Measurements from ENCODE around the gene UGT1A7. TPM values are rescaled to one million over a fixed set of nuclear protein-coding genes. Genes with fewer than 3 reads are reported as not detected.

UGT1A7 gene
- total and polyA plus RNA-seq, 2 donors from 2014 or later = 0.35 to 1.3 TPM

GRCh38 chr2:233820774-233821105, 139.0 kb downstream of the UGT1A7 start:
- no peak for TF ChIP-seq CTCF (IDR thresholded peaks at IDR 0.05; ENCODE audit: borderline replicate concordance, extremely low read depth, insufficient read depth)
- no peak for FAIRE-seq

DNA sequence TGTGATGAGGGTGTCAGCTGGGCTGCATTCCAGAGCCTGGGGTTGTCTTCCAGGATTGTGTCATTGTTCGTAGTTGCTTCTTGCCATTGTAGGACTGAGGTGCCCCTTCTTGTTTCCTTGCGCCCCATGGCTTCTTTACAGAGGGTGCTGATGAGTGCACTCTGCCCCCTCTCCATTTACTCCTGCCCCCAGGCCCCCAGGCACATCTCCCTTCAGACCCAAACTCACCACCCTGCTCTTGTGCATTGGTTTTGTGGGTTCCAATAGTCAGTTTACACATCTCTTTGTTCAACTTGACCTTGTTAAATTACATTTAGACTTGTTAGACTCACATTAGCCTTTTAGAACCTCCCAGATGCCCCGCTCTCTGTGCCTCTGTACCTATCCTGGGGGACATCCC, 139.5 kb downstream of the UGT1A7 start:
- TF ChIP-seq CTCF (IDR thresholded peaks at IDR 0.05; ENCODE audit: borderline replicate concordance, extremely low read depth, insufficient read depth) = no peak
- intact Hi-C loops (cut with DNase I) = no loop called here

More at GRCh38 chr2:233820774-233821105, 139.0 kb downstream of the UGT1A7 start:
- intact Hi-C loops (cut with DNase I) = no loop called here
- H3K9ac ChIP-seq (ENCODE audit: low read length in 3 of 3) = no peak overlapping the region
- no peak overlapping the region for H3K4me3 ChIP-seq (ENCODE audit: low read length in 3 of 3)
- no peaks in the 10 kb centered on the region for H3K9me3 ChIP-seq (ENCODE audit: control insufficient read depth in 2 of 3, insufficient read depth in 1 of 3, low read length in 3 of 3)
- H3K4me1 ChIP-seq (ENCODE audit: control insufficient read depth in 2 of 3, insufficient read depth in 2 of 3, low read depth in 1 of 3, low read length in 3 of 3) = no peaks in the 10 kb centered on the region
- peak in 1 of 5 donors; percentile 33 for DNase-seq
- H3K27me3 ChIP-seq (ENCODE audit: control insufficient read depth, insufficient read depth, low read length) = no peaks in the 10 kb centered on the region
- H3K36me3 ChIP-seq (ENCODE audit: control insufficient read depth in 2 of 3, insufficient read depth in 3 of 3, low read length in 3 of 3) = no peaks in the 10 kb centered on the region
- no peak overlapping the region for H3K27ac ChIP-seq (ENCODE audit: low read depth in 2 of 2, low read length in 2 of 2)

GRCh38 chr2:233821709-233822100, 140.0 kb downstream of the UGT1A7 start:
- TF ChIP-seq CTCF (IDR thresholded peaks at IDR 0.05; ENCODE audit: borderline replicate concordance, extremely low read depth, insufficient read depth) = no peak
- intact Hi-C loops (cut with DNase I) = no loop called here
- Histone ChIP-seq H3K9me3 (ENCODE audit: control insufficient read depth in 2 of 3, insufficient read depth in 1 of 3, low read length in 3 of 3) (no peaks in the 10 kb centered on the region), H3K9ac (ENCODE audit: low read length in 3 of 3) (no peak overlapping the region), H3K36me3 (ENCODE audit: control insufficient read depth in 2 of 3, insufficient read depth in 3 of 3, low read length in 3 of 3) (no peaks in the 10 kb centered on the region), H3K27ac (ENCODE audit: low read depth in 2 of 2, low read length in 2 of 2) (no peak overlapping the region), H3K27me3 (ENCODE audit: control insufficient read depth, insufficient read depth, low read length) (no peaks in the 10 kb centered on the region), H3K4me1 (ENCODE audit: control insufficient read depth in 2 of 3, insufficient read depth in 2 of 3, low read depth in 1 of 3, low read length in 3 of 3) (no peaks in the 10 kb centered on the region), H3K4me3 (ENCODE audit: low read length in 3 of 3) (no peak overlapping the region)
- no peak for DNase-seq
- no peak for FAIRE-seq

More for the DNA sequence above, 139.5 kb downstream of the UGT1A7 start:
- Histone ChIP-seq H3K4me3 (ENCODE audit: low read length in 3 of 3) (no peak overlapping the region), H3K9me3 (ENCODE audit: control insufficient read depth in 2 of 3, insufficient read depth in 1 of 3, low read length in 3 of 3) (no peaks in the 10 kb centered on the region), H3K27ac (ENCODE audit: low read depth in 2 of 2, low read length in 2 of 2) (no peak overlapping the region), H3K4me1 (ENCODE audit: control insufficient read depth in 2 of 3, insufficient read depth in 2 of 3, low read depth in 1 of 3, low read length in 3 of 3) (no peaks in the 10 kb centered on the region), H3K27me3 (ENCODE audit: control insufficient read depth, insufficient read depth, low read length) (no peaks in the 10 kb centered on the region), H3K9ac (ENCODE audit: low read length in 3 of 3) (no peak overlapping the region), H3K36me3 (ENCODE audit: control insufficient read depth in 2 of 3, insufficient read depth in 3 of 3, low read length in 3 of 3) (no peaks in the 10 kb centered on the region)
- DNase-seq (peak in 1 of 5 donors; percentile 11), FAIRE-seq (no peak)

GRCh38 chr2:233822101-233822771, 140.5 kb downstream of the UGT1A7 start:
- H3K4me1 ChIP-seq (ENCODE audit: control insufficient read depth in 2 of 3, insufficient read depth in 2 of 3, low read depth in 1 of 3, low read length in 3 of 3) = no peaks in the 10 kb centered on the region
- no peak for TF ChIP-seq CTCF (IDR thresholded peaks at IDR 0.05; ENCODE audit: borderline replicate concordance, extremely low read depth, insufficient read depth)
- H3K36me3 ChIP-seq (ENCODE audit: control insufficient read depth in 2 of 3, insufficient read depth in 3 of 3, low read length in 3 of 3) = no peaks in the 10 kb centered on the region
- intact Hi-C loops (cut with DNase I) = no loop called here
- H3K9ac ChIP-seq (ENCODE audit: low read length in 3 of 3) = no peak overlapping the region
- H3K4me3 ChIP-seq (ENCODE audit: low read length in 3 of 3) = no peak overlapping the region
- H3K9me3 ChIP-seq (ENCODE audit: control insufficient read depth in 2 of 3, insufficient read depth in 1 of 3, low read length in 3 of 3) = no peaks in the 10 kb centered on the region
- H3K27ac ChIP-seq (ENCODE audit: low read depth in 2 of 2, low read length in 2 of 2) = no peak overlapping the region
- no peaks in the 10 kb centered on the region for H3K27me3 ChIP-seq (ENCODE audit: control insufficient read depth, insufficient read depth, low read length)
- DNase-seq (peak in 1 of 5 donors; percentile 68), FAIRE-seq (no peak)
